ENCODE measurements around the gene TNNI3. TPM values are rescaled to one million over a fixed set of nuclear protein-coding genes. Genes with fewer than 3 reads are reported as not detected.
A peak's percentile ranks its signal among the peaks of the same experiment; 100 is the strongest.

Gene TNNI3
- total and polyA plus RNA-seq, 9 of the 15 experiments (the other 6 are each of a cell fraction or from before 2014, with no cell fraction given) = 4.7 to 158 (median 42.0) TPM

DNA sequence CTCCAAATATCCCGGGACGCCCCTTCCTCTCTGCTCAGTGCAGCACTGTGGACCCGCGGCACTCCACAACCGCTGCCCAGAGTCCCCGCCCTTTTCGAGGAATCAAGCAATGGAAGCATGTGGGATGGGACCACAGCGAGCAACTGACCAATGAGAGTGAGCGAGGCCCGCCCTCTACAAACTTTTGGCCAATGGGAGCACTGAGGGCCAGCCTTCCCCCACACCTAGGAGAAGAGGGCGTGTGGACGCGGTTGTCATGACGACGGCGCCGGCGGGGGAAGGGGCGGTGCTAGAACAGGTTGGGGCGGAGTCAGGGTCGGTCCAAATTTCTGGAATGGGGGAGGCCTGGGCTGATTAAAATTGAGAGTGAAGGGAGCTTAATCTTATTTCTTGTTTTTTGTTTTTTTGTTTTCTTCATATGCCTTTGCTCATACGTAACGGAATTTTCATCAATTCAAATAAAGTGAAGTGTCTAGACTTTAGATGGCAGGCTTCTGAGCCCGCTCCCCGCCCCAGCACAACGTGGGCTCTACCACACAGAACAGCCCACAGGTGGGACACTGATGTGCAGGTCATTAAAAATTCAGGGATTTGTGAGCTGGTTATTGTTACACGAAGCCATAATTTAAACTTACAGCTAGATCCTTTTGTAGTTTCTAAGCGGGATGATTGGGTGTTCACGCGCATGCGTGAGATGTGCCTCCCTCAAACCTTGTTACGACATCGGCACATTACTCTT, 9.2 kb upstream of the TNNI3 start, which contains the start of gene DNAAF3 (continued):
- TF ChIP-seq ZBTB7A (IDR thresholded peaks at IDR 0.05; ENCODE audit: borderline replicate concordance, control insufficient read depth, low read depth, low read length) (0 out of 2 replicates have a peak, but pooled peaks have one; percentile 1), FOXA1 (IDR thresholded peaks at IDR 0.05; ENCODE audit: borderline replicate concordance) (no peak), HNRNPH1 (optimal IDR thresholded peaks at IDR 0.05; ENCODE audit: low read depth, low read length) (no peak), MEF2D (tag; conservative IDR thresholded peaks at IDR 0.05; ENCODE audit: low read depth) (no peak), POLR3A (IDR thresholded peaks at IDR 0.05; ENCODE audit: borderline replicate concordance, extremely low read depth, insufficient read depth, insufficient read length) (no peak), TBL1XR1 (IDR thresholded peaks at IDR 0.05; ENCODE audit: low read length in 2 of 2) (0 out of 4 replicates have a peak, but pooled peaks of 1 of the 2 experiments have one; percentile 65), NONO (IDR thresholded peaks at IDR 0.05; ENCODE audit: low read depth in 2 of 2, low read length in 1 of 2) (peak in 1 of 2 experiments; percentile 99; a peak in 2 of 4 replicates), STAG1 (CRISPR knock-in tag; IDR thresholded peaks at IDR 0.05; ENCODE audit: borderline replicate concordance) (no peak), HMGN3 (IDR thresholded peaks at IDR 0.05; ENCODE audit: borderline replicate concordance, extremely low read depth, insufficient read length, low read depth, low read length) (peak; percentile 8), CHD2 (IDR thresholded peaks at IDR 0.05; ENCODE audit: low read depth, low read length) (peak; percentile 82)
- TF ChIP-seq, protein P1, sequence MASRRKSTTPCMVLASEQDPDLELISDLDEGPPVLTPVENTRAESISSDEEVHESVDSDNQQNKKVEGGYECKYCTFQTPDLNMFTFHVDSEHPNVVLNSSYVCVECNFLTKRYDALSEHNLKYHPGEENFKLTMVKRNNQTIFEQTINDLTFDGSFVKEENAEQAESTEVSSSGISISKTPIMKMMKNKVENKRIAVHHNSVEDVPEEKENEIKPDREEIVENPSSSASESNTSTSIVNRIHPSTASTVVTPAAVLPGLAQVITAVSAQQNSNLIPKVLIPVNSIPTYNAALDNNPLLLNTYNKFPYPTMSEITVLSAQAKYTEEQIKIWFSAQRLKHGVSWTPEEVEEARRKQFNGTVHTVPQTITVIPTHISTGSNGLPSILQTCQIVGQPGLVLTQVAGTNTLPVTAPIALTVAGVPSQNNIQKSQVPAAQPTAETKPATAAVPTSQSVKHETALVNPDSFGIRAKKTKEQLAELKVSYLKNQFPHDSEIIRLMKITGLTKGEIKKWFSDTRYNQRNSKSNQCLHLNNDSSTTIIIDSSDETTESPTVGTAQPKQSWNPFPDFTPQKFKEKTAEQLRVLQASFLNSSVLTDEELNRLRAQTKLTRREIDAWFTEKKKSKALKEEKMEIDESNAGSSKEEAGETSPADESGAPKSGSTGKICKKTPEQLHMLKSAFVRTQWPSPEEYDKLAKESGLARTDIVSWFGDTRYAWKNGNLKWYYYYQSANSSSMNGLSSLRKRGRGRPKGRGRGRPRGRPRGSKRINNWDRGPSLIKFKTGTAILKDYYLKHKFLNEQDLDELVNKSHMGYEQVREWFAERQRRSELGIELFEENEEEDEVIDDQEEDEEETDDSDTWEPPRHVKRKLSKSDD (conservative IDR thresholded peaks at IDR 0.05; ENCODE audit: low read length) = no peak
- TF ChIP-seq, protein P2, sequence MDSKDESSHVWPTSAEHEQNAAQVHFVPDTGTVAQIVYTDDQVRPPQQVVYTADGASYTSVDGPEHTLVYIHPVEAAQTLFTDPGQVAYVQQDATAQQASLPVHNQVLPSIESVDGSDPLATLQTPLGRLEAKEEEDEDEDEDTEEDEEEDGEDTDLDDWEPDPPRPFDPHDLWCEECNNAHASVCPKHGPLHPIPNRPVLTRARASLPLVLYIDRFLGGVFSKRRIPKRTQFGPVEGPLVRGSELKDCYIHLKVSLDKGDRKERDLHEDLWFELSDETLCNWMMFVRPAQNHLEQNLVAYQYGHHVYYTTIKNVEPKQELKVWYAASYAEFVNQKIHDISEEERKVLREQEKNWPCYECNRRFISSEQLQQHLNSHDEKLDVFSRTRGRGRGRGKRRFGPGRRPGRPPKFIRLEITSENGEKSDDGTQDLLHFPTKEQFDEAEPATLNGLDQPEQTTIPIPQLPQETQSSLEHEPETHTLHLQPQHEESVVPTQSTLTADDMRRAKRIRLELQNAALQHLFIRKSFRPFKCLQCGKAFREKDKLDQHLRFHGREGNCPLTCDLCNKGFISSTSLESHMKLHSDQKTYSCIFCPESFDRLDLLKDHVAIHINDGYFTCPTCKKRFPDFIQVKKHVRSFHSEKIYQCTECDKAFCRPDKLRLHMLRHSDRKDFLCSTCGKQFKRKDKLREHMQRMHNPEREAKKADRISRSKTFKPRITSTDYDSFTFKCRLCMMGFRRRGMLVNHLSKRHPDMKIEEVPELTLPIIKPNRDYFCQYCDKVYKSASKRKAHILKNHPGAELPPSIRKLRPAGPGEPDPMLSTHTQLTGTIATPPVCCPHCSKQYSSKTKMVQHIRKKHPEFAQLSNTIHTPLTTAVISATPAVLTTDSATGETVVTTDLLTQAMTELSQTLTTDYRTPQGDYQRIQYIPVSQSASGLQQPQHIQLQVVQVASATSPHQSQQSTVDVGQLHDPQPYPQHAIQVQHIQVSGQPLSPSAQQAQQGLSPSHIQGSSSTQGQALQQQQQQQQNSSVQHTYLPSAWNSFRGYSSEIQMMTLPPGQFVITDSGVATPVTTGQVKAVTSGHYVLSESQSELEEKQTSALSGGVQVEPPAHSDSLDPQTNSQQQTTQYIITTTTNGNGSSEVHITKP (IDR thresholded peaks at IDR 0.05; ENCODE audit: partially characterized antibody) = peak; percentile 100
- TF ChIP-seq, protein P3, sequence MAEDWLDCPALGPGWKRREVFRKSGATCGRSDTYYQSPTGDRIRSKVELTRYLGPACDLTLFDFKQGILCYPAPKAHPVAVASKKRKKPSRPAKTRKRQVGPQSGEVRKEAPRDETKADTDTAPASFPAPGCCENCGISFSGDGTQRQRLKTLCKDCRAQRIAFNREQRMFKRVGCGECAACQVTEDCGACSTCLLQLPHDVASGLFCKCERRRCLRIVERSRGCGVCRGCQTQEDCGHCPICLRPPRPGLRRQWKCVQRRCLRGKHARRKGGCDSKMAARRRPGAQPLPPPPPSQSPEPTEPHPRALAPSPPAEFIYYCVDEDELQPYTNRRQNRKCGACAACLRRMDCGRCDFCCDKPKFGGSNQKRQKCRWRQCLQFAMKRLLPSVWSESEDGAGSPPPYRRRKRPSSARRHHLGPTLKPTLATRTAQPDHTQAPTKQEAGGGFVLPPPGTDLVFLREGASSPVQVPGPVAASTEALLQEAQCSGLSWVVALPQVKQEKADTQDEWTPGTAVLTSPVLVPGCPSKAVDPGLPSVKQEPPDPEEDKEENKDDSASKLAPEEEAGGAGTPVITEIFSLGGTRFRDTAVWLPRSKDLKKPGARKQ (CRISPR knock-in tag; IDR thresholded peaks at IDR 0.05) = no peak
- TF ChIP-seq, protein P4, sequence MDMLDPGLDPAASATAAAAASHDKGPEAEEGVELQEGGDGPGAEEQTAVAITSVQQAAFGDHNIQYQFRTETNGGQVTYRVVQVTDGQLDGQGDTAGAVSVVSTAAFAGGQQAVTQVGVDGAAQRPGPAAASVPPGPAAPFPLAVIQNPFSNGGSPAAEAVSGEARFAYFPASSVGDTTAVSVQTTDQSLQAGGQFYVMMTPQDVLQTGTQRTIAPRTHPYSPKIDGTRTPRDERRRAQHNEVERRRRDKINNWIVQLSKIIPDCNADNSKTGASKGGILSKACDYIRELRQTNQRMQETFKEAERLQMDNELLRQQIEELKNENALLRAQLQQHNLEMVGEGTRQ (CRISPR knock-in tag; IDR thresholded peaks at IDR 0.05) = no peak
- TF ChIP-seq, protein P5, sequence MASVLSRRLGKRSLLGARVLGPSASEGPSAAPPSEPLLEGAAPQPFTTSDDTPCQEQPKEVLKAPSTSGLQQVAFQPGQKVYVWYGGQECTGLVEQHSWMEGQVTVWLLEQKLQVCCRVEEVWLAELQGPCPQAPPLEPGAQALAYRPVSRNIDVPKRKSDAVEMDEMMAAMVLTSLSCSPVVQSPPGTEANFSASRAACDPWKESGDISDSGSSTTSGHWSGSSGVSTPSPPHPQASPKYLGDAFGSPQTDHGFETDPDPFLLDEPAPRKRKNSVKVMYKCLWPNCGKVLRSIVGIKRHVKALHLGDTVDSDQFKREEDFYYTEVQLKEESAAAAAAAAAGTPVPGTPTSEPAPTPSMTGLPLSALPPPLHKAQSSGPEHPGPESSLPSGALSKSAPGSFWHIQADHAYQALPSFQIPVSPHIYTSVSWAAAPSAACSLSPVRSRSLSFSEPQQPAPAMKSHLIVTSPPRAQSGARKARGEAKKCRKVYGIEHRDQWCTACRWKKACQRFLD (CRISPR knock-in tag; IDR thresholded peaks at IDR 0.05) = no peak
